ENCODE data around the gene INAVA.
A peak's percentile ranks its signal among the peaks of the same experiment; 100 is the strongest.
"Not testable (repeated sequence)": the region's sequence is repeated elsewhere in the genome, so short reads cannot be mapped to it uniquely, and the experiment has no call there.

Gene INAVA

DNA sequence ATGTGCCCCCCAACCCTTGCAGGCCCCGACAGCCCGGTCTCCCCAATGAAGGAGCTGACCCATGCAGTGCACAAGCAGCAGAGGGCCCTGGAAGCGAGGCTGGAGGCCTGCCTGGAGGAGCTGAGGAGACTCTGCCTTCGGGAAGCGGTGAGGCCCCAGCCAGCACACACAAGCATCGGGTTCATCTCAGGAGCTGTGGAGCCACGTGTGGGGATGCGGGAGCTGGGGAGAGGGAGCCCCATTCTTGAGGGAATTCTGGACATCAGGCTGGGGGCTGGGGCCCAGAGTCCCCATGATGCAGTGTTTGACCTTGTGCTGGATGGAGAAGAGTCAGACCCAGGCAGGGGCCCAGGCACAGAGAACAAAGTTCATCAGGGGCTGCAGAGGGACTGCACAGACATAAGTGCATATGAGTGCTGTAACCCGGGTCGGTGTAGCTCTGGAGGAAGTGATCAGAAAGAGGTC is 4.8 kb downstream of the INAVA start:
- no peak for DNase-seq

DNA sequence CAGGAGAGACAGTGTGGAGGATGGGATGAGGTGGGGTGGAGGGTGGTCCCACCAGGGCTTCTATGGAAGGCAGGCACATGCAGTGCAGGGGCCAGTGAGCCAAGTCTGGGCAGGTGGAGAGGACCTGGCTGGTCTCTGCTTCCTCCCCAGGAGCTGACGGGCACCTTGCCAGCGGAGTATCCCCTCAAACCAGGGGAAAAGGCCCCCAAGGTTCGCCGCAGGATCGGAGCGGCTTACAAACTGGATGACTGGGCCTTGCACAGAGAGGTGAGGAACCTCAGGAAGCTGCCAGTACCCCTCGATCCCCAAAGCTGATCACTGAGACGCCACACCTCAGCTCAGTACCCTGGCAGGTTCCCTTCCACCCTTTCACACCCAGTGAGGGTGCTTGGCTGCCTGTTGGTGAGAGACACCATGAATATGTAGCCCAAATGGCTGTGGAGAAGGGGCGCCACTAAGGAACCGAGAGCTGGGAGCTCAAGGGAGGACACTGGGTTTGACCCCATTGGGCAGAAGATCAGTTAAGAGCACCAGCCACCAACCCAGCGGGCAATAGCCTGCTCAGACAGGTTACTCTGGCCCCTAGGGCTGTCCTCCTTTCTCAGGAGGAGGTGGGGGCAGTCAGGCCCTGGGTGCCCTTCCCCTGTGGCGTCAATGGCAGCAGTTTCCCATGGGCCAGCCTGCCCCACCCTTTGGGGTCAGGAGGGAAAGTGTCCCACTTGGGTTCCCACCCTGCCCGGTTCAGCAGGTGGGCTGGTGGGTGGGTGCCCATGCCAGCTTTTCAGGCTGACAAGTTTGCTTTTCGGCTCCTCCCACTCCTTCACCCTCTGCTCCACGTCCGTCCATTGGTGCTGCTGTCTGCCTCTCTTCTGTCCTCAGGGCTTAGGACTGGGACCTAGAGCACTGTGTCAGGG is 5.5 kb downstream of the INAVA start:
- no peak for DNase-seq

GRCh38 chr1:200900877-200901276 is 6.2 kb downstream of the INAVA start:
- no peak for DNase-seq

GRCh38 chr1:200901350-200901749 is 6.7 kb downstream of the INAVA start:
- DNase-seq, result no peak

GRCh38 chr1:200901796-200902444 is 7.2 kb downstream of the INAVA start:
- DNase-seq, result no peak

GRCh38 chr1:200903793-200904192 is 9.1 kb downstream of the INAVA start:
- no peak for DNase-seq

- DNase-seq, result no peak
Observed at GRCh38 chr1:200904772-200905171, 10.1 kb downstream of the INAVA start.

DNA sequence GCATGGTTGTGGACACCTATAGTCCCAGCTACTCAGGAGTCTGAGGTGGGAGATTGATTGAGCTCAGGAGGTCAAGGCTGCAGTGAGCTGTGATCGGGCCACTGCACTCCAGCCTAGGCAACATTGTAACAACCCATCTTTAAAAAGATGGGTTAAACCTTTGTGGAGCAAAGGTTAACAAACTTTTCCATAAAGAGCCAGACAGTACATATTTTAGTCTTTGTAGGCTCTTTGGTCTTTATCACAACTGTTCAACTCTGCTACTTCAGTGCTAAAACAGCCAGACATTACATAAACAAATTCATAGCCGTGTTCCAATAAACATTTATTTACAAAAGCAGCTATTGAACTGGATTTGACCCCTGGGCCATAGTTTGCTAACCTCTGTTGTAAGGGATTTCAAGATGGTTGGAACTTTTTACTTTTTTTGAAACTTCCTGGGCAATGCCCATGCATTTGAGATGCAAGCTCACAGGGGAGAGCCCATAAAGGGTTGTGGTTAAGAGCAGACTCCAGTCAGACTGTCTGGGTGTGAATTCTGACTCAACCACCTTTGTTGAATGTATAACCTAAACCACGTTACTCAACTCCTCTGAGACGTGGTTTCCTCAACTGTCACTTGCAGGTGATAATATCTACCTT is 10.8 kb downstream of the INAVA start:
- DNase-seq, result peak in 1 of 2 experiments; percentile 31

DNA sequence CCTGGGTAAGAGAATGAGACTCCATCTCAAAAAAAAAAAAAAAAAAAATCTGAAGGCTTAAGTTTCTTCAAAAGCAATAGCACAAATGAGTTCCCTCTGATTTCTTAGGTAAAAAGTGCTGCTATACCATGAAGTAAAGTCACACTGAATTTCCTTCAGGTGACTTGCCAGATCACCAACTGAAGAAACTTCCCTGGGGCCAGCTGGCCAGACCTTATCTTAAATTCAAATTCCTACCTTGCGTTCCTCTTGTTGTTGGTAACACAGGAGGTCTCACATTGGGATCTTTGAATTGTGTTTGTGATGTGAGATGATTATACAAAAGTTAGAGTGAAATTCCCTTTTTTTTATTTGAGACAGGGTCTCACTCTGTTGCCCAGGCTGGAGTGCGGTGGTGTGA is 11.8 kb downstream of the INAVA start:
- DNase-seq, result no peak

DNA sequence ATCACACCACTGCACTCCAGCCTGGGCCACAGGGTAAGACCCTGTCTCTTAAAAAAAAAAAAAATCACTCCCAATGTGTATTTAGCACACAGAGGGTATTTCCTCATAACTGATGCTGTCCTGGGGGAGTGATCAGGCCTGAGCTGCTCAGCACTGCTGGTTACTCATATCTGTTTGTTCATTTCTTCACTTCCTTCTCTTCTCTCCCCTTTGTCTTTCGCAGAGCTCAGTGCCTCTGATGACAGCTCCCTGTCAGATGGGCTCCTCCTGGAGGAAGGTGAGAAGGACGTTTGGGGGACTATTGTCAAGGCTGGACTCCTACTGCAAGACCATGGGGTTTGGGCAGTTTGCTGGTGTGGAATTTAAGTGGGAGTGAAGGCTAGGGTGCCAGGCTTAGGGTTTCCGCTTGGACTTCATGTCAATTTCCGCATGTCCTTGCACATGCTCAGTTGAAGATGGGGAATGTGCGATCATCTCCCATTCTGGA is 13.0 kb downstream of the INAVA start:
- no peak for DNase-seq

DNA sequence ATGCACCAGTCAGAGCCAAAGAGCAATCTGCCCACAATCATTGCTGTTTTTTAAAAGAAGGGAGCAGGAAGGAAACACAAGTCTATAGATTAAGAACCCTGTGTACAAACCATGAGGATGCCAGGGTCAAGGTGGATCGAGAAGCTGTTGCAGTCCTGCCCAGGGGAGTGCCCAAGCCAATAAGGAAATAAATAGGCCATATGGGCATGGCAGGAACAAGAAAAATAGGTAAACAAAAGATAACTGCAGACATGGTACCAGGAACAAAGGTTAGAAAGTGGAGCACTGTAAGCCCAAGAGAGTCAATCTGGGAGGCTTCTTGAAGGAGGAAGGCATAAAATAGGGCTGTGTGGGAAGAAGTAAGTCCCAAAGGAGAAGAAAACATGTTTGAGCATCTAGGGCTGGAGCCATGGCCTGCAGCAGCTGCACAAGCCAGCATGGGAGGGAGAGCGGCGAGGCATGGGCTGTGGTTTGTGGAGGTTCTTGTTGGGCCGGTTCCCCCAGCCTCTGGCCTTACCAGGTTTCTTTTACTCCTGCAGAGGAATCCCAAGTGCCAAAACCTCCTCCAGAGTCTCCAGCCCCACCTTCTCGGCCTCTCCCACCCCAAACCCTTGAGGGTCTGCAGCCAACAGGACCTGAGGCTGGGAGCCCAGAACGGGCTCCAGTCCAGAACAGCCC is 13.6 kb downstream of the INAVA start:
- DNase-seq, result no peak

GRCh38 chr1:200909071-200909470 is 14.4 kb downstream of the INAVA start:
- DNase-seq, result no peak

GRCh38 chr1:200909757-200910239 is 15.1 kb downstream of the INAVA start:
- DNase-seq, result no peak

DNA sequence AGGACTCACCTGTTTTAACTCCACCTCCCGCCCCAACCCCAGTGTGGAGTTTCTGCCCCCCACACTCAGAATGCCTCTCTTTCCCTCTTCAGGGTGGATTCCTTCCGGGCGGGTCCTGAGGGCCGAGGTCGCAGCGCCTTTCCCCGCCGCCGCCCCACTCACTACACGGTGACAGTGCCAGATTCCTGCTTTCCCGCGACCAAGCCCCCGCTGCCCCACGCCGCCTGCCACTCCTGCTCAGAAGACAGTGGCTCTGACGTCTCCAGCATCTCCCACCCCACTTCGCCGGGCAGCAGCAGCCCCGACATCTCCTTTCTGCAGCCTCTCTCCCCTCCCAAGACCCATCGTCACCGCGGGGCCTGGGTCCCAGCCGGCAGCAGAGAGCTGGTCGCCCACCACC is 16.7 kb downstream of the INAVA start:
- no peak for DNase-seq

DNA sequence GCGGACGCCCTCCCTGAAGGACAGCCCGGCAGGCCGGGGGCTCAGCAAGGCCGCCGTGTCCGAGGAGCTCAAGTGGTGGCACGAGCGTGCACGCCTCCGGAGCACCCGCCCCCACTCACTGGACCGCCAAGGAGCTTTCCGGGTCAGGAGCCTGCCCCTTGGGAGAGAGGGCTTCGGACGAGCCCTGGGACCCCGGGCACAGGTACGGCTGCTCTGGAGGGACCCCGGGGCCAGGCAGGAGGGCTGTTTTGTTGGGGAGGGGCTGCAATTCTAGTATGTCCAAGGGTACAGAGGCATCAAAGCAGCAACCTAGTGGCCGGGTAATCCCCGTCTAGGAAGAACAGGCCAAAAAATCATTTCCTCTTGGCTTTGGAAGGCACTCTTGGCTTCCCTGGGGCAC is 17.2 kb downstream of the INAVA start:
- DNase-seq, result not testable (repeated sequence)

- no peak for DNase-seq
Observed at GRCh38 chr1:200912737-200913407, 18.2 kb downstream of the INAVA start.

DNA sequence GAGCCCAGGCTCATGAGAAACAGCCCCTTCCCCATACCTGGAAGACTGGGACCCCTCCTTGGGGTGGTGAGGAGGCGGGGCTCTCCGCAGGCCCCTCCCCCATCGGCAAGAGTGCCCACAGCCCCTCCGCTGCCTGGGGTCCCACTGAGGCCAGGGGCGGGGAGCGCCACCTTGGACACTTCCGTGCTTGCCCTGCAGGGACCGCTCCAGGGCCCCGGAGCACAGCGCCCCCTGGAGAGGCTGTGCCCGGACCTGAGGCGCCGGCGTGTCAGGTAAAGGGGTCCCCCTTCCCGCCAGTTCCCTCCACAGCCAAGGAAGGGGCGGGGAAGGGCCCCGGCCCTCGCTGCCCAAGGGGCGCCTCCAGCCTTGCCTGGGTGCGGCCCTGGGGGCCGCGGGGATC is 21.5 kb downstream of the INAVA start:
- DNase-seq, result no peak

GRCh38 chr1:200916681-200917080 is 22.0 kb downstream of the INAVA start:
- DNase-seq, result no peak

DNA sequence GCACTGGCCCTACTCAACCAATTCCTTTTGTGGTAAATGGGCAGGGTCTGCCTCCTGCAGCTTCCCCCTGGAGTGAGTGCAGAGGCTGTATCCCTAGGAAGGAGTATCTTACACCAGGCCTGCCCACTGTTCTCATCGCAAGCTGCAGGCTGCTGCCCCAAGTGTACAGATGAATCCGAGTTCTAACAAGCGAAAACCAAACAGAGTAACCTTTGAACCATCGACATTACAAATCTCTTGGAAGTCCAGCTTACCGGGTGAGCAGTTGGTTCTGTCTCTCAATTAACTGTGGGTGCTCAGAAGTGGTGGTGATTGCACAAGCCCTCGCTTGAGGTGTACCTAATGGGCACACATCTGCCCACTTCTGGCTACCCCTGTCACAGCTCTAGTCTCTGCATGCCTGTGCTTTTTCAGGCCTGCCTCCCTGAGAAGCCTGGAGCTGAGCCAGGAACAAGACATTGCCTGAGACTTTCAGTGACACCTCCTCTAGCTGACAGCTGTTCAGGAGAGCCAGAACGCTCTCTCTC is 22.7 kb downstream of the INAVA start:
- no peak for DNase-seq

DNA sequence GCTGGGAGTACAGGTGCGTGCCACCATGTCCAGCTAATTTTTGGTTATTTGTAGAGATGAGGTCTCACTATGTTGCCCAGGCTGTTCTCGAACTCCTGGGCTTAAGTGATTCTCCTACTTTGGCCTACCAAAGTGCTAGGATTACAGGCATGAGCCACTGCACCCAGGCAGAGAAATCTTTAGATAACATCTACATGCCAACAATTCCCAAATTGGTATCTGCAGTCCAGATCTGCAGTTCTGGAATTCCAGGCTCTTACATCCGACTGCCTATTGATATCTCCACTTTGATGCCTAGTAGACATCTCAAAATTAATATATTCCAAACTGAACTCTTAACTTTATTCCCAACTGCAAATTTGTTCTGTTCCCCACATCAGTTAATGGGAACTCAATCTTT is 23.3 kb downstream of the INAVA start:
- DNase-seq, result no peak

DNA sequence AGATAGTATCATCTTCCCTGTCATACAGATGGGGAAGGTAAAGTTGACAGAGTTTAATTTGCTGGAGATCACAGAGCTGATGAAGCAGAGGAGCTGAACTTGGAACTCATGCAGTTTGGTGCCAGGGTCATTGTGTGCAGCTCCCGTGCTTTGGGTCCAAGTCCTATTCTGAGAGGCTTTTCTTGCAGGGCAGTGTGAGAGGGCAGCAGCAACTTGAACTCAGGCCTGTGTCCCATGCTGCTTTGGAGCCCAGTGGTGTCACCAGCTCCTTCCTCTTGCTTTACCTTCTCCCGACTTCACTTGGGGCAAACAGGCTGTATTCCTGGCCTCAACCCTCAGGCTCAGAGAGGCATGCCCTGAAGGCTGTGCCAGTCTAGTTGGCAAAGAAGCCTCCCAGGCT is 24.7 kb downstream of the INAVA start:
- no peak for DNase-seq

GRCh38 chr1:200921571-200922110 is 26.9 kb downstream of the INAVA start:
- no peak for DNase-seq

Data from activated CD4-positive, alpha-beta T cell treated with anti-CD3 and anti-CD28 coated beads, Interleukin-2, amount 50 U/mL, for 4 hours (primary cell).